ENCODE results near the gene RAB44.
"Not testable (repeated sequence)": the region's sequence is repeated elsewhere in the genome, so short reads cannot be mapped to it uniquely, and the experiment has no call there.

DNA sequence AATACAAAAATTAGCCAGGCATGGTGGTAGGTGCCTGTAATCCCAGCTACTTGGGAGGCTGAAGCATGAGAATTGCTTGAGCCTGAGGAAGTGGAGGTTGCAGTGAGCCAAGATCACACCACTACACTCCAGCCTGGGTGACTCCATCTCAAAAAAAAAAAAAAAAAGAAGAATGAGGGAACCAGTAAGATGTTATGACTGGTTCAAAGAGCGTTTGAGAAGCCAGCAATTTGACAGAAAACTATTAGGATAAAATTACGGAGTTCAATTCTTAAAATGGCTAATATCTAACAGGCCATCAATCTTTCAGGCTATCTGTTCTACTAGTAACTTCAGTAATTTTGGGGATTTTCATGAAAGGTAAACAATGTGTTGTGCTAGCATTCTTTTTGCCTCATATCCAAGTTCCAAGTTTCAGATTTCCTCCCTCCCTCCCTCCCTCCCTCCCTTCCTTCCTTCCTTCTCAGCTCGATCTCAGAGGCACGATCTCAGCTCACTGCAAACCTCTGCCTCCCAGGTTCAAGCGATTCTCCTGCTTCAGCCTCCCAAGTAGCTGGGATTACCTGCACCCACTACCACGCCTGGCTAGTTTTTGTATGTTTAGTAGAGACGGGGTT lies 7.4 kb downstream of the RAB44 start:
- TF ChIP-seq, protein P1, sequence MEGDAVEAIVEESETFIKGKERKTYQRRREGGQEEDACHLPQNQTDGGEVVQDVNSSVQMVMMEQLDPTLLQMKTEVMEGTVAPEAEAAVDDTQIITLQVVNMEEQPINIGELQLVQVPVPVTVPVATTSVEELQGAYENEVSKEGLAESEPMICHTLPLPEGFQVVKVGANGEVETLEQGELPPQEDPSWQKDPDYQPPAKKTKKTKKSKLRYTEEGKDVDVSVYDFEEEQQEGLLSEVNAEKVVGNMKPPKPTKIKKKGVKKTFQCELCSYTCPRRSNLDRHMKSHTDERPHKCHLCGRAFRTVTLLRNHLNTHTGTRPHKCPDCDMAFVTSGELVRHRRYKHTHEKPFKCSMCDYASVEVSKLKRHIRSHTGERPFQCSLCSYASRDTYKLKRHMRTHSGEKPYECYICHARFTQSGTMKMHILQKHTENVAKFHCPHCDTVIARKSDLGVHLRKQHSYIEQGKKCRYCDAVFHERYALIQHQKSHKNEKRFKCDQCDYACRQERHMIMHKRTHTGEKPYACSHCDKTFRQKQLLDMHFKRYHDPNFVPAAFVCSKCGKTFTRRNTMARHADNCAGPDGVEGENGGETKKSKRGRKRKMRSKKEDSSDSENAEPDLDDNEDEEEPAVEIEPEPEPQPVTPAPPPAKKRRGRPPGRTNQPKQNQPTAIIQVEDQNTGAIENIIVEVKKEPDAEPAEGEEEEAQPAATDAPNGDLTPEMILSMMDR (IDR thresholded peaks at IDR 0.05) = not testable (repeated sequence)
- not testable (repeated sequence) for TF ChIP-seq EZH2 (IDR thresholded peaks at IDR 0.05; ENCODE audit: borderline replicate concordance, insufficient read depth, low read depth, low read length, poor library complexity, severe bottlenecking)
